Measurements from ENCODE around the gene CUBN. TPM values are rescaled to one million over a fixed set of nuclear protein-coding genes. Genes with fewer than 3 reads are reported as not detected.

Gene CUBN
- total and polyA plus RNA-seq, 9 of the 15 experiments (the other 6 are each of a cell fraction or from before 2014, with no cell fraction given), result 0.04 to 0.33 (median 0.09) TPM

DNA sequence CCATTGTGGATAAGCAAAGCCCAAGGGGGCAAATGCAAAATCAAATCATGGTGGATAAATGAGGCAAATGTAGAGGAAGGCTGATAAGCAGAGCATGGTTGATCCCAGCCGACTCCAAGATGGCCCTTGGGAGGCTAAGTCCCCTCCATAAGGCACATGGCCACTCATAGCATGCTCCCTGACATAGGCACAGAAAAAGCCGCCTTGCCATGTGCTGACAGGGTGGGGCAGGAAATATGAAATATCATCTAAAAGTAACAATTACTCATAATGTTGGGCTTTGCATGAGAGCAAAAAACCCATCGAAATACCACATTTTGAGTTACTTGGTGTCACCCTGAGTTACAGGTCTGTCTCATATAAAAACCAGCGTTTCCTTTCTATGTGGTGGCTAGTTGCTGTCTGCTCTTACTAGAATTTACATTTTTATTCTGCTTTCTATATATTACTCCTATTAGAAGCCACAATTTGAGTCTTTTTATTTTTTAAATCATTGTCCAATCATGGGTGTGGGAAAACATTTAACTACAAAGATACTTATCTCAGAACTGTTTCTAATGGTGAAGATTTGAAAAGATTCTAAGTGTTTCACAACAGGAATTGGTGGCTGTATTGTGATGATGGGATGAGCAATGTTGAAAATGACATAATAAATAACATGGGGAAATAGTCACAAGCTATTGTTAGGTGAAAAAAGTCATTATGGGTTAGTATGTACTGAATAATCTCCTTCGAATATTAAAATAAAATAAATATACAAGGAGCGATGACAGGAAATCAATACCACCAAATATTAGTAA lies 102.7 kb downstream of the CUBN start (continued):
- peak; percentile 63 for TF ChIP-seq MGA (IDR thresholded peaks at IDR 0.05)
- TF ChIP-seq THRA (IDR thresholded peaks at IDR 0.05), result no peak
- no peak for TF ChIP-seq IRF1 (CRISPR knock-in tag; IDR thresholded peaks at IDR 0.05; ENCODE audit: borderline replicate concordance)
- no peak for TF ChIP-seq CBFA2T2 (conservative IDR thresholded peaks at IDR 0.05)
- TF ChIP-seq ZBTB5 (IDR thresholded peaks at IDR 0.05), result no peak
- no peak for TF ChIP-seq POU5F1 (IDR thresholded peaks at IDR 0.05; ENCODE audit: borderline replicate concordance, low read depth, low read length, partially characterized antibody)
- no peak for TF ChIP-seq ZBTB9 (CRISPR knock-in tag; IDR thresholded peaks at IDR 0.05)
- TF ChIP-seq JUND (IDR thresholded peaks at IDR 0.05; ENCODE audit: borderline replicate concordance, low read depth, low read length), result no peak
- no peak for TF ChIP-seq JUND (tag; IDR thresholded peaks at IDR 0.05; ENCODE audit: borderline replicate concordance, low read depth, low read length)

Measured in K562 (cell line).